22Rv1 (cell line): Measurements from ENCODE around the gene BHLHE23.

Source experiments
- CTCF ChIP-seq: fragments of 450-650 bp; IDR thresholded peaks from 2 replicates; pipeline ENCODE4 v1.5.1; 2017; ENCODE audit warnings: mild to moderate bottlenecking
- ZFX ChIP-seq: fragments of 450-650 bp; IDR thresholded peaks from 2 replicates; pipeline ENCODE4 v1.6.1; 2017; ENCODE audit warnings: antibody characterized with exemption, borderline replicate concordance

GRCh38 chr20:62958388-62959100, 48.2 kb downstream of the BHLHE23 start:
- TF ChIP-seq CTCF, result no peak
- TF ChIP-seq ZFX, result no peak
